Sigmoid colon (tissue), 7 donors: ENCODE data around the gene ARSJ. TPM values are rescaled to one million over a fixed set of nuclear protein-coding genes. Genes with fewer than 3 reads are reported as not detected.

Experiments
- DNase-seq: peaks from one replicate; pipeline ENCODE4 v3.0.0-alpha.2; 2019
- H3K27ac ChIP-seq, 4 donors: fragments of 200-600 bp; sonication (generic); one replicate each; pipeline ENCODE4 v1.5.1; 2016 to 2019; ENCODE audit warnings: mild to moderate bottlenecking in 1 of 4
- H3K27me3 ChIP-seq, 3 donors: fragments of 200-600 bp; sonication (generic); one replicate each; pipeline ENCODE4 v1.5.1; 2019; ENCODE audit warnings: mild to moderate bottlenecking in 1 of 3
- H3K36me3 ChIP-seq, 4 donors: fragments of 200-600 bp; sonication (generic); one replicate each; pipeline ENCODE4 v1.5.1; 2016 to 2019
- H3K4me1 ChIP-seq, 4 donors: fragments of 200-600 bp; sonication (generic); one replicate each; pipeline ENCODE4 v1.5.1; 2017 to 2019
- H3K4me3 ChIP-seq, 4 donors: fragments of 200-600 bp; sonication (generic); one replicate each; pipeline ENCODE4 v1.5.1; 2017 to 2019; ENCODE audit warnings: mild to moderate bottlenecking in 2 of 4, moderate library complexity in 1 of 4
- H3K9me3 ChIP-seq, 4 donors: fragments of 200-600 bp in 3 of 4; sonication (generic) in 3 of 4; one replicate each; pipeline versions ENCODE4 v1.5.1 to v1.6.1; 2013 to 2019
- CTCF ChIP-seq, 4 experiments: fragments of 450-650 bp in 3 of 4; fragments of 200-600 bp in 1 of 4; IDR thresholded peaks; one replicate each; pipeline ENCODE4 v1.5.1; 2016 to 2019; ENCODE audit warnings: antibody characterized with exemption in 4 of 4, mild to moderate bottlenecking in 3 of 4, moderate library complexity in 2 of 4
- EP300 ChIP-seq, 4 donors: sonication (generic); formaldehyde crosslinking; IDR thresholded peaks; one replicate each; pipeline ENCODE4 v1.6.1; 2017; ENCODE audit warnings: antibody characterized with exemption in 4 of 4
- POLR2A ChIP-seq, 2 donors: fragments of 450-650 bp; IDR thresholded peaks; one replicate each; pipeline ENCODE4 v1.6.1; 2016; ENCODE audit warnings: antibody characterized with exemption in 2 of 2, mild to moderate bottlenecking in 2 of 2, moderate library complexity in 2 of 2
- POLR2AphosphoS5 ChIP-seq, 4 donors: sonication (generic); formaldehyde crosslinking; IDR thresholded peaks; one replicate each; pipeline ENCODE4 v1.6.1; 2017; ENCODE audit warnings: antibody characterized with exemption in 4 of 4
- WGBS, 2 donors: extraction: QIAGEN DNeasy Blood & Tissue Kit; methylation state at CpG; one replicate each; pipeline ENCODE4 v1.1.7; 2013; 5-methylcytosine and 5-hydroxymethylcytosine counted together
- intact Hi-C: fragments of 100-400 bp; cut with DNase I; formaldehyde crosslinking; loops from one replicate; pipeline ENCODE4 v1.15.1; 2023
- polyA plus RNA-seq, 3 donors: library from polyadenylated mRNA; stranded (reverse); fragments of 200-250 nt; gene quantifications; one replicate each; pipeline ENCODE4 v1.2.3, GENCODE V29; 2013
- total RNA-seq, 4 donors: library from RNA; depleted of rRNA; stranded (reverse); fragments of >200 nt; gene quantifications; one replicate each; pipeline ENCODE4 v1.1.0, GENCODE V29; 2016
- donor health status: healthy with polysubstance abuse.
- donor health status: Bipolar disorder and iron deficiency.
- donor health status: healthy.

ARSJ gene
- total and polyA plus RNA-seq, 7 donors: 0.46 to 11.9 (median 7.2) TPM

DNA sequence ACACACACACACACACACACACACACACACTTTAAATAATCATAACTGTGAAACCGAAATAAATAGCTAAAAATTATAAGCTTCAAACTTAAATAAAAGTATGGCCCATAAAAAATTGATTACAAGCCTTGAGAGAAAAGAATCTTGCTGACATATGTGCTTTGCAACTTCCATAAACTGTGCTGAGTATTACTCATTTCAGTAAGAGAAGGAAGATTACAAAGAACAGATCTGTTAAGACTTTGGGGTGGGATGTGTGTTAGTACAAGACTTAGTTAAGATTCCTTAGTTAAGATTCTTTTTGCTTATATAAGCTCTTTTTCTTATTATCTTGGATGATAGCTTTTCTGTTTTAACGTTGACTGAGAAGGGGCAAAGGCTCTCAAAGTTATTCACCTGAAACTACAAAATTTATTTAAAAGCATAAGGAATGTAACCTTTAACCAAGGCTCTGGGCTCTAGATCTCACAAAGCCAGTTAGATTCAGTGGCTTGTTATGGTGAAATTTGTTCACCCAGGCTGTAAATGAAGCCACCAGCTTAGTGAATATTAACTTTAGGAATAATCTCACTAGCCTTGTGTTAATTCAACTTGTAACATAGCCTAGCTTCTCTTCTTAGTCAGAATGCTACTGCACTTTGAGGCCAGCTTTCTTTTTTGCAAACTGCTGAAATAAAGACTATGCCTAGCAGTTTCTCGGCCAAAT is 58.2 kb downstream of the ARSJ start:
- intact Hi-C loops: no loop called here
- no peak for DNase-seq
- TF ChIP-seq CTCF (IDR thresholded peaks at IDR 0.05) (no peak), POLR2AphosphoS5 (IDR thresholded peaks at IDR 0.05) (no peak), EP300 (IDR thresholded peaks at IDR 0.05) (no peak), POLR2A (IDR thresholded peaks at IDR 0.05) (no peak)
- no peak overlapping the region for H3K4me3 ChIP-seq
- H3K27me3 ChIP-seq: no peaks in the 10 kb centered on the region
- H3K27ac ChIP-seq: peak overlapping the region in 2 of 4 donors; percentile 41 to 56
- peaks cover 0 to 24% (median 12%) of the 10 kb centered on the region in 4 donors for H3K4me1 ChIP-seq
- WGBS, 2 donors: 52 to 72% methylated on average over 3 of the region's 3 CpGs
- H3K9me3 ChIP-seq: no peaks in the 10 kb centered on the region
- H3K36me3 ChIP-seq: no peaks in the 10 kb centered on the region

DNA sequence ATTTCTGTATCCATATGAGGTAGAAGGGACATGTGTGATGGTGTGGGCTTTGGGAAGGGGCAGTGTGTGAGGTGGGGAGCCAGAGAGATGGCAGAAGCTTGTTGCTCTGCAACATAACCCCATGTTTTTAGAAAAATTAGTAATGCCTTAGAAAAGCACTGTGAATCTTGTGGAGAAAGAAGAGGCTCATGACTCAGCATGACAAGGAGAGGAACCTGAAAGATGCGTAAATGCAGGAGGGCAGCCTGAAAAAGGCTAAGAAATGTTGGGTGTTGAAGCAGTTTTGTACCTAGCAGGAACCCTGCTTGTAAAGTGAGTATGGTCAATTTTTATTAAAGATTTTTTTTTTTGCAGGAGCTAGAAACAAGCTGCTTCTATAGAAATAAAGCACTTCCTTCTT is 59.8 kb downstream of the ARSJ start:
- Histone ChIP-seq H3K27ac (no peak overlapping the region), H3K36me3 (no peaks in the 10 kb centered on the region), H3K27me3 (no peaks in the 10 kb centered on the region), H3K9me3 (no peaks in the 10 kb centered on the region), H3K4me1 (peaks cover 0 to 24% (median 12%) of the 10 kb centered on the region in 4 donors), H3K4me3 (no peak overlapping the region)
- 90 to 94% methylated on average over 1 of the region's 1 CpG for WGBS, 2 donors
- intact Hi-C loops: no loop called here
- DNase-seq: no peak
- TF ChIP-seq CTCF (IDR thresholded peaks at IDR 0.05): no peak
- no peak for TF ChIP-seq POLR2AphosphoS5 (IDR thresholded peaks at IDR 0.05)
- TF ChIP-seq EP300 (IDR thresholded peaks at IDR 0.05): no peak
- no peak for TF ChIP-seq POLR2A (IDR thresholded peaks at IDR 0.05)

GRCh38 chr4:113919145-113919544 is 60.3 kb downstream of the ARSJ start:
- intact Hi-C loops: no loop called here
- no peak for DNase-seq
- Histone ChIP-seq H3K4me3 (no peak overlapping the region), H3K36me3 (no peaks in the 10 kb centered on the region), H3K27ac (no peak overlapping the region), H3K9me3 (no peaks in the 10 kb centered on the region), H3K27me3 (no peaks in the 10 kb centered on the region), H3K4me1 (peaks cover 0 to 24% (median 12%) of the 10 kb centered on the region in 4 donors)
- WGBS, 2 donors: 54% methylated on average over 5 of the region's 5 CpGs
- TF ChIP-seq EP300 (IDR thresholded peaks at IDR 0.05): no peak
- TF ChIP-seq CTCF (IDR thresholded peaks at IDR 0.05): no peak
- TF ChIP-seq POLR2AphosphoS5 (IDR thresholded peaks at IDR 0.05): no peak
- TF ChIP-seq POLR2A (IDR thresholded peaks at IDR 0.05): no peak

- Histone ChIP-seq H3K4me1 (no peaks in the 10 kb centered on the region), H3K27ac (no peak overlapping the region), H3K27me3 (no peaks in the 10 kb centered on the region), H3K4me3 (no peak overlapping the region), H3K36me3 (no peaks in the 10 kb centered on the region), H3K9me3 (no peaks in the 10 kb centered on the region)
- no peak for DNase-seq
- no peak for TF ChIP-seq POLR2A (IDR thresholded peaks at IDR 0.05)
- no peak for TF ChIP-seq CTCF (IDR thresholded peaks at IDR 0.05)
- no peak for TF ChIP-seq POLR2AphosphoS5 (IDR thresholded peaks at IDR 0.05)
- intact Hi-C loops: no loop called here
These were observed 70.6 kb downstream of the ARSJ start for GRCh38 chr4:113908829-113909228.

GRCh38 chr4:113907559-113907958 is 71.9 kb downstream of the ARSJ start:
- 94 to 96% methylated on average over 1 of the region's 1 CpG for WGBS, 2 donors
- Histone ChIP-seq H3K36me3 (peaks cover 2 to 10% (median 6%) of the 10 kb centered on the region in 4 donors), H3K4me1 (no peaks in the 10 kb centered on the region), H3K27me3 (no peaks in the 10 kb centered on the region), H3K9me3 (no peaks in the 10 kb centered on the region), H3K4me3 (no peak overlapping the region), H3K27ac (no peak overlapping the region)
- intact Hi-C loops: no loop called here
- TF ChIP-seq POLR2AphosphoS5 (IDR thresholded peaks at IDR 0.05) (no peak), EP300 (IDR thresholded peaks at IDR 0.05) (no peak), POLR2A (IDR thresholded peaks at IDR 0.05) (no peak), CTCF (IDR thresholded peaks at IDR 0.05) (no peak)
- no peak for DNase-seq
